COLO668 (cell line): ENCODE measurements around the gene GLYR1.

Experiments used
- DNase-seq: peaks from one replicate; lab custom pipeline; 2025; ENCODE audit not compliant: unreplicated experiment; lab: John Stamatoyannopoulos, UW

Gene GLYR1

DNA sequence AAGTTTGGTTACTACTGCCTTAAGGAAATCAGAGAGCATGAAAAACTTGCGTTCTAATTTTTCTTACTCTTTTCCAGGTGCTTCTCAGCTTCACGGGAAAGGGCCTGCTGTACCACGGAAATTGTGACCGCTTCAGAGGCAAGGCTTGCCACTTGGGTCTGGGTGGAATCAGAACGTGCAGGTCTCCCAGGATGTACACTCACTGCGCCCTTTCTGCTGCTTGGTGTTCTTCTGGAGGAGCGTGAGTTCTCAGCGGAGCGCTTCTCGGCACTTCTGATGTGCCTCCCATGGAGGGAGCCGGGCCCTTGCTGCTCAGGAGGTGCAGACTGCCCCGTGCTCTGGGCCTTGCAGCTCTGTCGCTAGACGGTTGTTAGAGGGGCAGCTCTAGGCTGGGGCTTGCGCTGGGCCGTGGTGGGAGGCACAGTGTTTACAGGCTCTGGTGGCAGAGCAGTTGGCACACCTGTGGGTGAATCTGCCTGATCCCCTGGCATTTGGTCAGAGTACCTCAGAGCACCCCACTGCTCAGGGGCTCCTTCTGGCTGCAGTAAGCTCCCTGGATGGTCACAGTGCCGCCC, 33.0 kb upstream of the GLYR1 start:
- no peak for DNase-seq

GRCh38 chr16:4879049-4879448, 32.0 kb upstream of the GLYR1 start:
- DNase-seq: no peak

DNA sequence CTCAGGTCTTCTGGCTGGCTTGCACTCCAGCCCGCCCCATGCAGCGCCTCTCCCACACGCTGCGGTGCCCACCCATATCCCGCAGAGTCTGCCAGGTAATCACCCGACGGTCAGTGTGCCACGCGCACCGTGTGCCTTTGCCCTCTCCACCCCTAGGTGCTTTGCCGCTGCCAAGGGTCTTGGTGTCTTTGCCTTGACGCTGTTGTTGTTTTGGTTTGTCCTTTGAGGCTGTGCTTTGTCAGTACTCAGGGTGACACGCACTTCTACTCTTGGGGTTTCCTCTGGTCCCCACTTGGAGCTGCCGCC, 30.2 kb upstream of the GLYR1 start:
- DNase-seq: no peak

DNA sequence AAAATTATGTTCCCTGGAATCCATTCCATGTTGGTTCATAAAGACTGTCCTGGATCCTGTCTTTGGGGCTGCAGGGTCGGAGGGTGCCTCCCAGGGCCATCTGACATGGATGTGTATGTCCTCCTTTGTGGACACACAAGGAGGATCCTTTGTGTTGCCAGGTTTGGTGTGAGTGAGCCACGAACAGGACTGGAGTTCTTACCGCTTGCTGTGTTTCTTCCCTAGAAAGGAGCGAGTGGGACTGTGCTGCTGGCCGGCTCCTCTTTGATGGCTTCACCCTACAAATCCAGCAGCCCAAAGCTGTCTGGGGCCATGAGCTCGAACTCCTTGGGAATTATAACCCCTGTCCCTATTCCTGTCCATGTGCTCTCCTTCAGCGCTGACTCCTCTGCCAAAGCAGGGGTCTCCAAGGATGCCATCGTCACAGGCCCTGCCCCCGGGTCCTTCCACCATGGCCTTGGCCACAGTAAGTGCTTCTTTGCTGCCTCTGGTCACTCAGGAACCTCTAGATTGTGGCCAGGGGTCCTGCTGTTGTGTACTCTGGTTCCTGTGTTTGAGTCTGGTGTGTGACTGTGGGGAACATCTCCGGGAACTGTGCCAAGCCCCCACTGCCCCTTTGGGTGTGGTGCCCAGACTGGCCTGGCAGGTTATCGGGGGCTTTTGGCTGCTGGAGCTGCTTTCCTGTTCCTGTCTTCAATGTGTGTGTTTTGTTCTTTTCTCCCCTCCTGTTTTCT, 29.7 kb upstream of the GLYR1 start:
- DNase-seq: no peak

- no peak for DNase-seq
These were observed 27.6 kb upstream of the GLYR1 start for GRCh38 chr16:4874666-4875065.

DNA sequence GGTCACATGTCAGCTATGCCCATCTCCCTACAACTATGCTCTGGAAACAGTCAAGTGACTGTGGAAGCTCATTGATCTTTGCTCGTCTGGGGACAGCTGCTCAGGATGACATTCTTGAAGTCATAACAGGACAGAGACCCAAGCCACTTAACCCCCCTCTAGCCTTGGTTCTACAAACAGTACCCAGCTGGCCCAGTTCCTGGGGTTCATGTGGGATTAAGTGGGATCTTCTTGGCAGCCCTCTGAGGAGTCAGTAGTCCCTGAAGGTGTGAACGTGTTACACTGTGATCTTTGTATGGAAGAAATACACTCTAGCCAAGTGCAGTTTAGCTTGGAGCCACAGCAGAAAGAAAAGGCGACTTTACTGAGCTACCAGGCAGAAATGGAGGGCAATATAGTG, 26.0 kb upstream of the GLYR1 start:
- no peak for DNase-seq

- no peak for DNase-seq
These were observed 24.0 kb upstream of the GLYR1 start for GRCh38 chr16:4871071-4871470.

- DNase-seq: no peak
These were observed 23.1 kb upstream of the GLYR1 start for GRCh38 chr16:4870138-4870671.

GRCh38 chr16:4869147-4869805, 22.2 kb upstream of the GLYR1 start:
- DNase-seq: no peak

- no peak for DNase-seq
These were observed 21.4 kb upstream of the GLYR1 start for GRCh38 chr16:4868535-4868934.

DNA sequence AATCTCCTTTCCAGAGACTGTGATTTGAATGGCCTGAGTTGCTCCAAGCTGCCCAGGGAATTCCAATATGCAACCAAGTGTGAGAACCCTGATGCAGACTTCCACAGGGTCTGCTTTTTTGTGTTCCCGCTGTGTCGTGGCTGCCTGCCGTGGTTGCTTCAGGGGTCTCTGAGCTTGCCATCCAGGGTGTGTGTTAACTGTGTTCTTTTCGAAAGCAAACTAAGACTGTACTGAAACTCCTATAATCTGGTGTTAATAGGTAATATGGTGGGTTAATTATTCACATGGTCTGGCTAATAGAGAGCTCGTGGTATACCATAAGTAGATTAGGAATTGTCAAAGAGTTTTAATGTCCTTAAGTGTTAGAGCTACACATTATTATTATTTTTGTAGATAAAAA, 20.9 kb upstream of the GLYR1 start:
- DNase-seq: no peak

GRCh38 chr16:4866586-4866985, 19.5 kb upstream of the GLYR1 start:
- DNase-seq: no peak

DNA sequence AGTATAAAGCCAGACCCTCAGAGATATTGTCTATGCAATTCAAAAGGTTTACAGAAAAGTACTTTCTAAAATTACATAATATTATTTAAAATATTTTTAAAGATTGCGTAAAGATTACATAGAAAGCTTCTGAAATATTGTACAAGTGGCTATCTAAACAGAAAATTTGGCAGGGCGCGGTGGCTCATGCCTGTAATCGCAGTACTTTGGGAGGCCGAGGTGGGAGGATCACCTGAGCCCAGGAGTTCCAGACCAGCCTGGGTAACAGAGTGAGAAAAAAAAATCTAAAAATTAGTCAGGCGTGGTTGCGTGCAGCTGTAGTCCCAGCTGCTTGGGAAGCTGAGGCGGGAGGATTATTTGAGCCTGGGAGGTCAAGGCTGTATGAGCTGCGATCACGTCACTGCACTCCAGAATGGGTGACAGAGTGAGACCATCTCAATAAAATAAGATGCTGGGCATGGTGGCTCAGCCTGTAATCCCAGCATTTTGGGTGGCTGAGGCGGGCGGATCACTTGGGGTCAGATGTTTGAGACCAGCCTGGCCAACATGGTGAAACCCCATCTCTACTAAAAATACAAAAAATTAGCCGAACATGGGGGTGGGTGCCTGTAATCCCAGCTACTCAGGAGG, 18.3 kb upstream of the GLYR1 start:
- DNase-seq: no peak

GRCh38 chr16:4864728-4865127, 17.6 kb upstream of the GLYR1 start:
- no peak for DNase-seq

DNA sequence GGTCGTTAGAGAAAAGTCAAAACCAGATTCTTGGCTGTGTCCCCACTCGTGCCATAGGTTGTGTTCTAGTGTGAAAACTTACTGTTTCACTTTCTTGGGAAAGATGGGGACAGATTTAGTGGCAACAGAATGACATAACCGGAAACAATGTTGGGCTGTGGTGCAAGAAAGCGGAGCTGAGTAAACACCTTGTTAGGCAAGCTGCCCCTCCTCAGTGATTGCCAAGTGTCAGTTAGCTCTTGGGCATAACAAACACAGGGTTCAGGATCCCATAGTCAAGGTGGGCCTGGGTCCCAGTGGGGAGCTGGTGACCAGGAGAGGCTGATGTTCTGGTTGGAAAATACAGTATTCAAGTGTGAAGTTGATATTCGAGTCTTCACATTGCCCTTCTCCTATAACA, 15.6 kb upstream of the GLYR1 start:
- no peak for DNase-seq

DNA sequence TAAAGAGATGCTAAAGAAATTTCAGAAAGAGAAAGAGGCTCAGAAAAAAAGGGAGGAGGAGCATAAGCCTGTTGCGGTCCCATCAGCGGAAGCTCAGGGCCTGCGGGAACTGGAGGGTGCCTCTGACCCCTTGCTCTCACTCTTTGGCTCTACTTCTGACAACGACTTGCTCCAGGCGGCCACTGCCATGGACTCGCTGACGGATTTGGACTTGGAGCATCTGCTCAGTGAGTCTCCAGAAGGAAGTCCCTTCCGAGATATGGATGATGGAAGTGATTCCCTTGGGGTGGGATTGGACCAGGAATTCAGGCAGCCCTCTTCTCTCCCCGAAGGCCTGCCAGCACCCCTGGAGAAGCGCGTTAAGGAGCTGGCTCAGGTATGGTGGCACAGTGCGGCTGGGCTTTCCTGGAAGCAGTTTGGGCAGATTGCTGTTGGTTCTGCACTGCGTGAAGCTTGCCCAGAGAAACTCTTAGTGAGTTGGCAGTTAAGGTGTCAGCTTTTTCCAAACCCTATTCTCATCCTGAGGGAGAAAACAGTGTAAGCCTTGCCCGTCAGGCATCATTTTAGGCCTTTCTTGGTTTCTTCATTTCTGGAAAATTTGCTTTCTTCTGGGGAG, 13.7 kb upstream of the GLYR1 start:
- DNase-seq: no peak

DNA sequence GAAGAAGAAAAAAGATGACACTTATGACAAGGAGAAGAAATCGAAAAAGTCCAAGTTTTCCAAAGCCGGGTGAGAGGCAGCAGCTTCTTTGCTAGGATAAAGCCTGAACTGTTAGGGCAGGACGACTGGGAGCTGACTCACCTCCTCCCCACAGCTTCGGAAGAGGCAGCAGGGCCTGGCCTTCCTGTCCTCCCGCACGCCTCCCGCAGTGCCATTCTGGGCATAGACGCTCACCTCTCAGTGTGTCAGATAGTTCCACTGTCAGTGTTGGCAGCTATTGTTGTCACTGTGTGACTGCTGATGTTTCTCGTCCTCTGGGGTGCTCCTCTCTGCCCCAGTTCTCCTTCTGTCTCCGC, 12.8 kb upstream of the GLYR1 start:
- DNase-seq: no peak

DNA sequence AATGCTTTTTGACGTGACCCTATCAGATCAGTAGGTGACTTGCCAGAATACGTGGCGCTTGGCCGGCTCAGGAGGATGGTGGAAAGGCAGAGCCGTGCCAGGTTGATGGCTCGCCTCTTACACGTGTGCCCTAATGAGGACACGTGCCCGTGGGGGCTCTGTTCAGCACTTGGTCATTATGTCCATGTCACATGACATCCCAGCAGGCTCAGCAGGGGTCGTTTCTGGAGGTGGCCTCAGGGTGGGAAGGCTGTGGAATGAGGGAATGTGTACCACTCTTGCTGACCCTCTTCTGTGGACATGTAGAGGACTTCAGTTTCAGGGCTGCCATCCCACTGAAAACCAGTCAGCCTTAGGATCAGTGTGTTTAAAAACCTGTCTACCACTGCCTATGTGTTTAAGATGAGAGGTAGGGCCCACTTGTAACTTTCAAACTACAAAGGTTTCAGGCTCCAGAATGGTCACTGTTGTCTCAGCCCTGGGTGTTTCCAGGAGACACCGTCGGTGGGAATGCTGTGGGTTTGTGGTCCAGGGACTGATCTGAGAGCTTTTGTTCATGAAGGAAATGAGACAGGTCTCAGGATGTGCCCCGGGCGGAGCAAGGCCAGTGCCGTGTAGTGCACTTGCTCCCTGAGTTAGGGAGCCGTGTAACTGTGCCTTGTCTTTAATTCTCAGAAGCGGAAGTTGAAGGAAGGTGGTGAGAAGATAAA, 12.3 kb upstream of the GLYR1 start:
- DNase-seq: no peak

DNA sequence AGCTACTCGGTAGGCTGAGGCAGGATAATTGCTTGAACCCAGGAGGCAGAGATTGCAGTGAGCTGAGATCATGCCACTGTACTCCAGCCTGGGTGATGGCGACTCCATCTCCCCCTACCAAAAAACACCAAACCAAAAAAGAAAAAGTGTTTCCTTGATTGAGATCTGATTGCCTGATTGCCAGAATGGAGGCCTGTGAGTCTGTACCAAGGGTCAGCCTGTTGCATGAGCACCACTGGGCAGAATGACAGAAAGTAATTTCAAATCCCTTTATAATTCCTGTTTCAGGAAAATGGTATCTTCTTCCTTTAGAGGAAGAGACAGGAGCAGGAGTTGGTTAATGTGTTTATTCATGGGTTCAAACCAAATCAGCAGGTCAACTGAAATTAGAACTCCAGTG, 8.7 kb upstream of the GLYR1 start:
- no peak for DNase-seq

DNA sequence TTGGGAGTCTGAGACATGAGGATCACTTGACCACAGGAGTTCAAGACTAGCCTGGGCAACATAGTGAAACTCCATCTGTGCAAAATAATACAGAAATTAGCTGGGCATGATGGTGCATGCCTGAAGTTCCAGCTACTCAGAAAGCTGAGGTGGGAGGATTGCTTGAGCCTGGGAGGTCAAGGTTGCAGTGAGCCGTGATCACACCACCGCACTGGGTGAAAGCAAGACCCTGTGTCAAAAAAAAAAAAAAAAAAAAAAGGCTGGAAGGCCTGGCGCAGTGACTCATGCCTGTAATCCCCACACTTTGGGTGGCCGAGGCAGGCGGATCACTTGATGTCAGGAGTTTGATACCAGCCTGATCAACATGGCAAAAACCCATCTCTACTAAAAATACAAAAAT, 8.3 kb upstream of the GLYR1 start:
- DNase-seq: no peak

DNA sequence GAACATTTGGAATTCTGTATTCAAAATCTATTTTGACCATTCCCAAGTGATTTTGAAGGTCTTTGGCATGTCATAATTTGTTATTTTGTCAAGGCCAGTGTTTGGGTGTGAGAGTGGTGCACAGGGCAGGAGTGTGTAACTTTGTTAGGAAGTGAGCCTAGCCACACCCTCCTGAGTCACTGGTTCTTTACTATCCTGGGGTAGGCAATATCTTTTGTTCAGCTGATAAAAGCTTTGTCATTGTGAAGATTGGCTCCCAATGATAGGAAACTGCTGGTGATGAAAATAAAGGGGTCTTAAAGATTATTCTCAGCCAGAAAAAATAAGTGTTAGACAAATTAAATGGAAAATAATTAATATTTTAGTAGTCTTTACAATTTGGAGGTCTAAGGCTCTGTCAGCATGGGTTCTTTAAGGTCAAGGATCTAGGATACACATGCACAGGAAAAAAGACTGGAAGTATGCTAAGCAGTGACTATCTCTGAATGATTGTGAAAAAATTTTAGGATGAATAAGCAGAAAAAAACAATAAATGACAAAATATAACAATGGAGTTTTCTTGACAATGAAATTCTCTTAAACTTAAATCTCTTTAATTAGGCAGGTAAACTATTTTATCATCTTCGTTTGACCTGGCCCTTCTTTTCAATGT, 5.3 kb upstream of the GLYR1 start:
- no peak for DNase-seq
